Lower leg skin (tissue), 3 donors: ENCODE measurements around the gene AXIN2.

Source experiments
- CTCF ChIP-seq, 3 donors: fragments of 450-650 bp; IDR thresholded peaks; one replicate each; pipeline ENCODE4 v1.5.1; 2016; ENCODE audit warnings: antibody characterized with exemption in 3 of 3, mild to moderate bottlenecking in 3 of 3, moderate library complexity in 2 of 3
- POLR2A ChIP-seq, 2 donors: fragments of 450-650 bp; IDR thresholded peaks; one replicate each; pipeline ENCODE4 v1.6.1; 2016 to 2017; ENCODE audit warnings: antibody characterized with exemption in 2 of 2, mild to moderate bottlenecking in 1 of 2, moderate library complexity in 1 of 2

- TF ChIP-seq CTCF (IDR thresholded peaks at IDR 0.05): no peak
- TF ChIP-seq POLR2A (IDR thresholded peaks at IDR 0.05): no peak
Observed at GRCh38 chr17:65537845-65538674, 23.4 kb downstream of the AXIN2 start.
